HCT116 (cell line): ENCODE measurements around the gene IL1RN. TPM values are rescaled to one million over a fixed set of nuclear protein-coding genes. Genes with fewer than 3 reads are reported as not detected.

Source experiments
- ATAC-seq: fragments of 200-7000 bp; cut with Tn5 transposase; 2 replicates; pipeline ENCODE4 v1.9.1; 2020; ENCODE audit warnings: mild to moderate bottlenecking, moderate library complexity
- BruUV-seq: library from RNA; stranded (reverse); fragments of 400-500 nt; replicated peaks from 2 replicates; lab custom pipeline; 2021; lab: Mats Ljungman, UMichigan
- CTCF ChIA-PET: fragments of 300-600 bp; sonication (Branson Sonifier 250); formaldehyde crosslinking; loops from one replicate; lab custom pipeline; 2021; ENCODE audit warnings: antibody characterized with exemption; lab: Charles Lee
- POLR2A ChIA-PET: fragments of 300-600, 350-600 bp; sonication (Branson Sonifier 250); formaldehyde crosslinking; loops from one replicate; lab custom pipeline; 2021; ENCODE audit warnings: antibody characterized with exemption; lab: Charles Lee
- RAD21 ChIA-PET, 2 experiments: fragments of 300-600 bp; sonication (Branson Sonifier 250); formaldehyde crosslinking; loops; one replicate each; lab custom pipeline; 2023; ENCODE audit warnings: low total read pairs in 2 of 2; ENCODE audit not compliant: uncharacterized antibody in 2 of 2, unreplicated experiment in 2 of 2, low non-redundant PET in 1 of 2; lab: Charles Lee
- DNase-seq: peaks from one replicate; pipeline ENCODE4 v3.0.0-alpha.2; 2010; ENCODE audit warnings: low read depth, low spot score
- H2AFZ ChIP-seq: fragments of 200-600 bp; shearing (Covaris generic), sonication (generic); 2 replicates; pipeline ENCODE4 v1.6.1; 2017; ENCODE audit warnings: low read depth, mixed run types, mixed read lengths, antibody characterized with exemption, low read length; ENCODE audit not compliant: poor library complexity, severe bottlenecking
- H3K27ac ChIP-seq: 2 replicates; pipeline ENCODE4 v1.5.1; 2012; ENCODE audit warnings: low read depth, low read length
- H3K27me3 ChIP-seq: fragments of 200-600 bp; sonication (generic); 2 replicates; pipeline ENCODE4 v1.6.1; 2016; ENCODE audit warnings: mixed run types, low read length, mixed read lengths; ENCODE audit not compliant: insufficient read depth
- H3K36me3 ChIP-seq, 2 experiments: fragments of 200-500 bp in 1 of 2; fragments of 200-600 bp in 1 of 2; sonication (Bioruptor generic) in 1 of 2; sonication (generic) in 1 of 2; 2 replicates each; pipeline versions ENCODE4 v1.5.1 to v1.6.1; 2014 to 2016; ENCODE audit warnings: low read length in 2 of 2, inconsistent platforms in 1 of 2, mixed read lengths in 1 of 2, mixed run types in 1 of 2; ENCODE audit not compliant: insufficient read depth in 2 of 2, control insufficient read depth in 1 of 2
- H3K4me1 ChIP-seq, 2 experiments: fragments of 200-600 bp in 1 of 2; sonication (generic) in 1 of 2; 2 replicates each; pipeline versions ENCODE4 v1.5.1 to v1.6.1; 2012 to 2017; ENCODE audit warnings: low read length in 2 of 2, inconsistent platforms in 1 of 2, mild to moderate bottlenecking in 1 of 2, mixed read lengths in 1 of 2, mixed run types in 1 of 2, moderate library complexity in 1 of 2; ENCODE audit not compliant: insufficient read depth in 2 of 2, control insufficient read depth in 1 of 2
- H3K4me2 ChIP-seq: fragments of 200-600 bp; sonication (generic); 2 replicates; pipeline ENCODE4 v1.6.1; 2017; ENCODE audit warnings: mixed run types, low read length, mixed read lengths
- H3K4me3 ChIP-seq, 2 experiments: fragments of 200-600 bp in 1 of 2; sonication (generic) in 1 of 2; replicated peaks in 1 of 2; 2 replicates each; pipeline ENCODE4 v1.5.1; 2011 to 2016; ENCODE audit warnings: low read length in 2 of 2, control low read depth in 1 of 2, low read depth in 1 of 2, mild to moderate bottlenecking in 1 of 2, mixed read lengths in 1 of 2, mixed run types in 1 of 2
- H3K79me2 ChIP-seq: fragments of 200-600 bp; sonication (generic); 2 replicates; pipeline ENCODE4 v1.6.1; 2017; ENCODE audit warnings: mild to moderate bottlenecking, mixed run types, low read length, moderate library complexity, mixed read lengths; ENCODE audit not compliant: insufficient read depth
- H3K9ac ChIP-seq: fragments of 200-600 bp; sonication (generic); 2 replicates; pipeline ENCODE4 v1.6.1; 2016; ENCODE audit warnings: low read length, mixed read lengths
- H3K9me2 ChIP-seq: fragments of 200-600 bp; sonication (generic), shearing (Covaris generic); 2 replicates; pipeline ENCODE4 v1.6.1; 2017; ENCODE audit warnings: mixed run types, mild to moderate bottlenecking, moderate library complexity; ENCODE audit not compliant: insufficient read depth
- H3K9me3 ChIP-seq, 2 experiments: fragments of 200-500 bp in 1 of 2; fragments of 200-600 bp in 1 of 2; sonication (Bioruptor generic) in 1 of 2; sonication (generic) in 1 of 2; 2 replicates each; pipeline ENCODE4 v1.6.1; 2014 to 2017; ENCODE audit warnings: low read length in 2 of 2, mixed read lengths in 2 of 2, inconsistent platforms in 1 of 2, low read depth in 1 of 2, mild to moderate bottlenecking in 1 of 2, mixed run types in 1 of 2, moderate library complexity in 1 of 2; ENCODE audit not compliant: control insufficient read depth in 1 of 2, insufficient read depth in 1 of 2
- H4K20me1 ChIP-seq: fragments of 200-600 bp; sonication (generic), shearing (Covaris generic); 2 replicates; pipeline ENCODE4 v1.6.1; 2017; ENCODE audit warnings: mixed run types, mild to moderate bottlenecking, moderate library complexity; ENCODE audit not compliant: insufficient read depth
- CEBPB ChIP-seq: IDR thresholded peaks from 2 replicates; pipeline ENCODE4 v1.6.1; 2012; ENCODE audit warnings: low read depth
- EZH2phosphoT487 ChIP-seq: fragments of 200-600 bp; IDR thresholded peaks from 2 replicates; pipeline ENCODE4 v1.6.1; 2018; ENCODE audit warnings: antibody characterized with exemption, borderline replicate concordance
- JUND ChIP-seq: IDR thresholded peaks from 2 replicates; pipeline ENCODE4 v1.6.1; 2012
- POLR2A ChIP-seq: IDR thresholded peaks from 2 replicates; pipeline ENCODE4 v1.7.0; 2011; ENCODE audit warnings: borderline replicate concordance; ENCODE audit not compliant: insufficient read depth, insufficient read length; ENCODE audit errors: extremely low read depth
- POLR2AphosphoS5 ChIP-seq: IDR thresholded peaks from 2 replicates; pipeline ENCODE4 v1.6.1; 2011; ENCODE audit warnings: mild to moderate bottlenecking, low read depth, low read length, moderate library complexity
- RAD21 ChIP-seq: IDR thresholded peaks from 2 replicates; pipeline ENCODE4 v1.6.1; 2012; ENCODE audit warnings: low read depth, mild to moderate bottlenecking
- SIN3A ChIP-seq: IDR thresholded peaks from 2 replicates; pipeline ENCODE4 v1.6.1; 2012; ENCODE audit warnings: low read depth
- SP1 ChIP-seq: IDR thresholded peaks from 2 replicates; pipeline ENCODE4 v1.6.1; 2012; ENCODE audit warnings: low read depth
- YY1 ChIP-seq: IDR thresholded peaks from 2 replicates; pipeline ENCODE4 v1.6.1; 2011; ENCODE audit warnings: low read length, low read depth, moderate library complexity, mild to moderate bottlenecking; ENCODE audit not compliant: insufficient replicate concordance; ENCODE audit errors: extremely low read depth
- ZNF274 ChIP-seq: fragments of 200-500 bp; sonication (Bioruptor generic); IDR thresholded peaks from 2 replicates; pipeline ENCODE4 v1.6.1; 2014; ENCODE audit warnings: mild to moderate bottlenecking, low read depth, low read length, inconsistent platforms
- intact Hi-C: fragments of 100-400 bp; cut with micrococcal nuclease; formaldehyde crosslinking; loops from 2 replicates; pipeline ENCODE4 v1.10.0; 2022
- total RNA-seq: library from RNA; stranded (reverse); gene quantifications from one replicate; pipeline ENCODE4 v1.2.1, GENCODE V29; 2021; ENCODE audit not compliant: unreplicated experiment
- TF ChIP-seq, protein P1 (sequence below), 3 experiments: fragments of 200-600 bp in 1 of 3; sonication (generic) in 1 of 3; IDR thresholded peaks in 2 of 3; conservative IDR thresholded peaks in 1 of 3; 2 replicates each; pipeline ENCODE4 v1.5.1; 2012 to 2017; ENCODE audit warnings: low read depth in 2 of 3, low read length in 2 of 3, antibody characterized with exemption in 1 of 3, borderline replicate concordance in 1 of 3, control low read depth in 1 of 3, mild to moderate bottlenecking in 1 of 3, mixed read lengths in 1 of 3, mixed run types in 1 of 3, moderate library complexity in 1 of 3; ENCODE audit not compliant: insufficient read depth in 1 of 3
- TF ChIP-seq, protein P2 (sequence below): IDR thresholded peaks from 2 replicates; pipeline ENCODE4 v1.6.1; 2011; ENCODE audit warnings: mild to moderate bottlenecking, low read length, moderate library complexity; ENCODE audit not compliant: insufficient replicate concordance; ENCODE audit errors: extremely low read depth

The IL1RN gene
- total RNA-seq, 1 experiment from 2014 or later: 0.25 TPM

DNA sequence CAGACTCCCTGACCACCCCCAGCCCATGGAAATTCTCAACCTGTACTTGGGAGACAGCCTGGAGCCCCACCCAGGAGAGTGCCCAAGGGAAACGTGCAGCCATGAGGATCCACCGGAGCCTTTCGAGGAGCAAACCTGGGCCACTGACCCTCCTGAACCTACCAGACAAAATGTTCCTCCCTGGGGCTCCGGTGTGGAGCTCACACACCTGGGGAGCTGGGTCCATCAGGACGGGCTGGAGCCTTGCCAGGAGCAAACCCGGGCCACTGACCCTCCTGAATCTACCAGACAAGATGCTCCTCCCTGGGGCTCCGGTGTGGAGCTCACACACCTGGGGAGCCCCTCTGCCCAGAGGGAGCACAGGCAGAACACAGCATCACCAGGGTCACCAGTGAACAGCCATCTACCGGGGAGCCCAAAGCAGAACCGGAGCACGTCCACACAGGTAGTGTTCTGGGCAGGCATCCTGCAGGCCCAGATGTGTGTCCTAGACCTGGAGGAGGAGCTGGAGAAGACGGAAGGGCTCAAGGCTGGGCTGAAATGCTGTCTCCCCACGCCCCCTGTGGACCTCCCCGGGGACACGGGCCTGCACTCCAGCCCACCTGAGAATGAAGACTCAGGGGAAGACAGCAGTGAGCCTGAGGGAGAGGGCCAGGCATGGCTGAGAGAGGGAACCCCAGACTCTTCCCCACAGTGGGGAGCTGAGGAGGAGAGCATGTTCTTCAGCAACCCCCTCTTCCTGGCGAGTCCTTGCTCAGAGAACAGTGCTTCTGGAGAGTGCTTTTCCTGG, 55.3 kb downstream of the IL1RN start:
- ATAC-seq (no peak), DNase-seq (no peak)
- Histone ChIP-seq H3K4me1 (no peaks in the 10 kb centered on the region; a peak in 1 of 4 replicates), H4K20me1 (no peaks in the 10 kb centered on the region), H3K27me3 (no peaks in the 10 kb centered on the region), H2AFZ (no peak overlapping the region), H3K36me3 (no peaks in the 10 kb centered on the region), H3K4me3 (no peak overlapping the region), H3K4me2 (no peak overlapping the region), H3K9me3 (no peaks in the 10 kb centered on the region), H3K9ac (no peak overlapping the region), H3K79me2 (no peaks in the 10 kb centered on the region), H3K9me2 (no peaks in the 10 kb centered on the region), H3K27ac (no peak overlapping the region)
- ChIA-PET CTCF (no interaction called here), POLR2A (no interaction called here)
- intact Hi-C loops: no loop called here
- no TSS peak for BruUV-seq
- TF ChIP-seq YY1 (no peak), CEBPB (no peak)
- TF ChIP-seq, all 23 proteins: peak for 0
- RAD21 ChIA-PET: no interaction called here

DNA sequence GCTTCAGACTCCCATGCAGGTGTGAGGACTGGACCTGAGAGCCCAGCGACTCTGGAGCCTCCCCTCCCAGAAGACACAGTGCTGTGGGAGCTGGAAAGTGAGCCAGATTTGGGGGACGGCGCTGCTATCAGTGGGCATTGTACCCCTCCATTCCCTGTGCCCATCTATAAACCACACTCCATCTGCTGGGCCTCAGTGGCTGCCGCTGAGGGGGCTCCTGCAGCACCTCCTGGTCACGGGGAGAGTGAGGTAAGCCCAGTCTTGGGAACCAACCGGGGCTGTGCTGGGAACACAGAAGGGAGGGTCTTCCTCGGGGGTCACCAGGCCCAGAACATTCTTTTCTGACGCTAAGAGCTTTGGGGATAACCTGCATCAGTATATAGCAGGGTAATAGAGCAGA, 55.9 kb downstream of the IL1RN start:
- Histone ChIP-seq H3K9me3 (no peaks in the 10 kb centered on the region), H3K27me3 (no peaks in the 10 kb centered on the region), H3K36me3 (no peaks in the 10 kb centered on the region), H3K9ac (no peak overlapping the region), H3K27ac (no peak overlapping the region), H4K20me1 (no peaks in the 10 kb centered on the region), H3K4me1 (no peaks in the 10 kb centered on the region; a peak in 1 of 4 replicates), H3K79me2 (no peaks in the 10 kb centered on the region), H3K9me2 (no peaks in the 10 kb centered on the region), H3K4me3 (no peak overlapping the region), H2AFZ (no peak overlapping the region), H3K4me2 (no peak overlapping the region)
- POLR2A ChIA-PET: no interaction called here
- ATAC-seq: no peak
- CTCF ChIA-PET: interaction anchor here (1.2 kb wide), 3 partner anchors 15 to 45 kb away, joined by 3 to 6 read pairs (median 4); no protein-coding TSS in a partner anchor
- intact Hi-C loops: no loop called here
- no peak for DNase-seq
- RAD21 ChIA-PET: no interaction called here
- no TSS peak for BruUV-seq
- TF ChIP-seq, protein P1, sequence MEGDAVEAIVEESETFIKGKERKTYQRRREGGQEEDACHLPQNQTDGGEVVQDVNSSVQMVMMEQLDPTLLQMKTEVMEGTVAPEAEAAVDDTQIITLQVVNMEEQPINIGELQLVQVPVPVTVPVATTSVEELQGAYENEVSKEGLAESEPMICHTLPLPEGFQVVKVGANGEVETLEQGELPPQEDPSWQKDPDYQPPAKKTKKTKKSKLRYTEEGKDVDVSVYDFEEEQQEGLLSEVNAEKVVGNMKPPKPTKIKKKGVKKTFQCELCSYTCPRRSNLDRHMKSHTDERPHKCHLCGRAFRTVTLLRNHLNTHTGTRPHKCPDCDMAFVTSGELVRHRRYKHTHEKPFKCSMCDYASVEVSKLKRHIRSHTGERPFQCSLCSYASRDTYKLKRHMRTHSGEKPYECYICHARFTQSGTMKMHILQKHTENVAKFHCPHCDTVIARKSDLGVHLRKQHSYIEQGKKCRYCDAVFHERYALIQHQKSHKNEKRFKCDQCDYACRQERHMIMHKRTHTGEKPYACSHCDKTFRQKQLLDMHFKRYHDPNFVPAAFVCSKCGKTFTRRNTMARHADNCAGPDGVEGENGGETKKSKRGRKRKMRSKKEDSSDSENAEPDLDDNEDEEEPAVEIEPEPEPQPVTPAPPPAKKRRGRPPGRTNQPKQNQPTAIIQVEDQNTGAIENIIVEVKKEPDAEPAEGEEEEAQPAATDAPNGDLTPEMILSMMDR (IDR thresholded peaks at IDR 0.05 in 2 of 3, conservative IDR thresholded peaks at IDR 0.05 in 1 of 3; ENCODE audit: borderline replicate concordance in 1 of 3, insufficient read depth in 1 of 3, low read depth in 2 of 3, low read length in 2 of 3): no peak
- TF ChIP-seq, protein P2, sequence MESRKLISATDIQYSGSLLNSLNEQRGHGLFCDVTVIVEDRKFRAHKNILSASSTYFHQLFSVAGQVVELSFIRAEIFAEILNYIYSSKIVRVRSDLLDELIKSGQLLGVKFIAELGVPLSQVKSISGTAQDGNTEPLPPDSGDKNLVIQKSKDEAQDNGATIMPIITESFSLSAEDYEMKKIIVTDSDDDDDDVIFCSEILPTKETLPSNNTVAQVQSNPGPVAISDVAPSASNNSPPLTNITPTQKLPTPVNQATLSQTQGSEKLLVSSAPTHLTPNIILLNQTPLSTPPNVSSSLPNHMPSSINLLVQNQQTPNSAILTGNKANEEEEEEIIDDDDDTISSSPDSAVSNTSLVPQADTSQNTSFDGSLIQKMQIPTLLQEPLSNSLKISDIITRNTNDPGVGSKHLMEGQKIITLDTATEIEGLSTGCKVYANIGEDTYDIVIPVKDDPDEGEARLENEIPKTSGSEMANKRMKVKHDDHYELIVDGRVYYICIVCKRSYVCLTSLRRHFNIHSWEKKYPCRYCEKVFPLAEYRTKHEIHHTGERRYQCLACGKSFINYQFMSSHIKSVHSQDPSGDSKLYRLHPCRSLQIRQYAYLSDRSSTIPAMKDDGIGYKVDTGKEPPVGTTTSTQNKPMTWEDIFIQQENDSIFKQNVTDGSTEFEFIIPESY: no peak
- TF ChIP-seq SP1 (no peak), POLR2AphosphoS5 (no peak), ZNF274 (no peak), RAD21 (no peak), SIN3A (no peak), POLR2A (no peak), EZH2phosphoT487 (no peak), JUND (no peak), CEBPB (no peak)
